Subcutaneous adipose tissue (tissue), 4 donors: ENCODE measurements around the gene CIBAR2. TPM values are rescaled to one million over a fixed set of nuclear protein-coding genes. Genes with fewer than 3 reads are reported as not detected.

ENCODE experiments used
- total RNA-seq, 4 donors: library from RNA; depleted of rRNA; stranded (reverse); fragments of >200 nt; gene quantifications; one replicate each; pipeline ENCODE4 v1.1.0, GENCODE V29; 2016
- TF ChIP-seq, protein P1 (sequence below): fragments of 450-650 bp; IDR thresholded peaks from one replicate; pipeline ENCODE4 v1.5.1; 2016; ENCODE audit warnings: low read depth, mild to moderate bottlenecking, control low read depth, antibody characterized with exemption, moderate library complexity

Gene CIBAR2
- total RNA-seq, 4 donors from 2014 or later, result not detected

DNA sequence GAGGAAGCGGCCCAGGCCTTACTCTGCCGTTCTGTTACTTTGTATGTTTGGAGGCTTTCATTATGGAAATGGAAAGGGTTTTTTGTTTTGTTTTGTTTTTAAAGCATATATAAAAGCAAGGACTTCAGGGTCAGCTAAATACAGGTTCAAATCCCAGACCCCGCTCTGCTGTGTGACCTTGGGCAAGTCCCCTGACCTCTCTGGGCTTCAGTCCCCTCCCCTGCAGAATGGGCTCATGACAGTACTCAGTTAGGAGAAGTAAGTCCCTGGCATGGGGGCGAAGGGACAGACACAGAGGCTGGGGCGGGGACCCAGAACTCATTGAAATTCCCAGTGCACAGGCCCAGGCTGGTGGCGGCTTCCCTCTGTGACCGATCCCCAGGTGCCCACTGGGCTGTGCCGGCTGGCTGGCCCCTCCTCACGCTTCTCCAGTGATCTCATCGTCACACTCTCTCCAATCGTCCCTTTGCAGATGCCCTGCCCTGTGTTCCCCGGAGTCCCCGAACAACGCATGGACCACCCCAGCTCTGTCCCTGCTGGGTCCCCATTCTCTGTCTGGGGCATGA is 979 bp upstream of the CIBAR2 start:
- TF ChIP-seq, protein P1, sequence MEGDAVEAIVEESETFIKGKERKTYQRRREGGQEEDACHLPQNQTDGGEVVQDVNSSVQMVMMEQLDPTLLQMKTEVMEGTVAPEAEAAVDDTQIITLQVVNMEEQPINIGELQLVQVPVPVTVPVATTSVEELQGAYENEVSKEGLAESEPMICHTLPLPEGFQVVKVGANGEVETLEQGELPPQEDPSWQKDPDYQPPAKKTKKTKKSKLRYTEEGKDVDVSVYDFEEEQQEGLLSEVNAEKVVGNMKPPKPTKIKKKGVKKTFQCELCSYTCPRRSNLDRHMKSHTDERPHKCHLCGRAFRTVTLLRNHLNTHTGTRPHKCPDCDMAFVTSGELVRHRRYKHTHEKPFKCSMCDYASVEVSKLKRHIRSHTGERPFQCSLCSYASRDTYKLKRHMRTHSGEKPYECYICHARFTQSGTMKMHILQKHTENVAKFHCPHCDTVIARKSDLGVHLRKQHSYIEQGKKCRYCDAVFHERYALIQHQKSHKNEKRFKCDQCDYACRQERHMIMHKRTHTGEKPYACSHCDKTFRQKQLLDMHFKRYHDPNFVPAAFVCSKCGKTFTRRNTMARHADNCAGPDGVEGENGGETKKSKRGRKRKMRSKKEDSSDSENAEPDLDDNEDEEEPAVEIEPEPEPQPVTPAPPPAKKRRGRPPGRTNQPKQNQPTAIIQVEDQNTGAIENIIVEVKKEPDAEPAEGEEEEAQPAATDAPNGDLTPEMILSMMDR, result no peak

DNA sequence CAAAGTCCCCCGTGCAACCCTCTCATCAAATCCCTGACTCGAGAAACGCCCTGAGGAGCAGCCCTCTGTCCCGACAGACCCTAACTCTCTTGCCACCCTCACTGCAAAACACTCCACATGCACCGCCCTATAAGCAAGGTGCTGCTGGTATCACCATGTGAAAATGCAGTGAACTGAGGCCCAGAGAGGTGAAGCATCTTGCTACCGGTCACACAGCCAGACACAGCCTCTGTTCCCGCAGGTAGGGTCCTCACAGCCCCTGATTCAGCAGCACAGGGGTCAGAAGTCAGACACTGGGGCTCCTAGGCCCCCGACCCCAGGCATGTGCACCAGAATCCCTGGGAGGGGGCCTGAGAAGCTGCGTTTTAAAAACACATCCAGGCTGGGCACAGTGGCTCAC is 1.1 kb downstream of the CIBAR2 start:
- TF ChIP-seq, protein P1, result no peak

DNA sequence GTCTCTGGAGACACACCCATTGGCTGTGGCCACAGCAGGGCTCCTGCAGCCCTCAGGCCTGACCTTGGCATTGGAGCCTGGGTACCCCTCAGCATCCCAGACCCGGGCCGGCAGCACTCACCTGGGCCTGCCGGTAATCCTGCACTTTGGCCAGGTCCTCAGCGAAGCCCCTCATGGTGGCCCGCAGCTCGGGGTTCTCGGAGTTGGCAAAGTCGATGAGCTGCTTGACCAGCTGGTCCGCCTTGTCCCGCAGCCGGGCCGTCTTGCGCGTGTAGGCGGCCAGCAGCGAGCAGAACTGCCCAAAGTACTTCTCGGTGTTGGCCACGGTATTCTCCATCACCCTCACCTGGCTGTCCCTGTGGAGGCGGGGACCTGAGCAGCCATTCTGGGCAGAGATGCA is 2.2 kb downstream of the CIBAR2 start:
- TF ChIP-seq, protein P1, result no peak

DNA sequence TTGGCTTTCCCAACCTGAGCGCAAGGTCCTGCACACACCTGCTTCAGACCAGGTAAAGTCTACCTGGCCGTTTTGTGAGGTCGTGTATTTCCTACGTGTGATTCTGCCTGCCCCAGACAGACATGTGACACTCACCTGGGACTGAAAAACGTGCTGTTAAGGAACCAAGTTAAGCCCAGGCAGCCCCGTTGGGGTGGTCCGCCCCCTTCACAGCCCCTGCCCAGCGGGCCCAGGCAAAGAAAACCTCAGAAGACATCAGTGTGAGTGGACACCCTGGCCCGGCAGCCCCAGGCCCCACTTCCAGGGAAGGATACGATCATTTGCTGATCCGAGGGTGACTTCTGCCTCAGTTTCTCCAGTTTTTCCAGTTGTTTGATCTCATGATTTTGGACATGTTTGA is 4.7 kb downstream of the CIBAR2 start:
- TF ChIP-seq, protein P1, result no peak

DNA sequence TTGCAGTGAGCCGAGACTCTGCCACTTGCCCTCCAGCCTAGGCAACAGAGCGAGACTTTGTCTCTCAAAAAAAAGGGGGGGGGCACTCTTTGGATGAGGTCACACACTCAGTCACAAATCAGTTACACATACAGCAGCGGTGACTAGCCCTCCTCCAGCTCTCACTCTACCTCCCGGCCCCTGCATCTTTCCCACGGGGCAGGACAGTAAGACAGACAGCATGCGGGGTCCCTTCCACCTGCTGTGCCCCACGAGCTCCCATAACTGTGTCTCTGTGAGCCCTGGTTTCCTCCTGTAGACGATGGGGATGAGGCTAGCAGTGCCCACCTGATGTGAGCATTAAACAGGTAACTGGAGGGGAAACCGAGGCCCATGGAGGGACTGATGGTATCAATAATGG is 5.2 kb downstream of the CIBAR2 start:
- TF ChIP-seq, protein P1, result no peak

DNA sequence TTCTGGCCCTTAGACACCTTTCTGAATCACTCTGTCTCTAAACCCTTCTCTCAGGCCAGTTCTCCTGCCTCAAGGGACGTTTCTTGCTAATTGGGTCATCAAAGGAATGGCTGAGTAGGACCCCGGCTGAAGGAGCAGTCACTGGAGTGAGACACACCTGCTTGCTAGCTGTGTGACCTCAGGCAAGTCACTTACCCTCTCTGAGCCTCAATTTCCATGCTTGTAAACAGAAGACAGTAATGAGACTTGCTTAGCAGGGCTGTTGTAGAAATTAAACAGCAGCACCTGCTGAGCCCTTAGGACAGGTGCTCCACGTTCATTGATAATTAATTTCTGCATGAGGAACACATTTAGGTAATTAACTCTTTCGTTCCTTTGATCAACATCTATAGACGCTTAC is 6.8 kb downstream of the CIBAR2 start:
- TF ChIP-seq, protein P1, result no peak

DNA sequence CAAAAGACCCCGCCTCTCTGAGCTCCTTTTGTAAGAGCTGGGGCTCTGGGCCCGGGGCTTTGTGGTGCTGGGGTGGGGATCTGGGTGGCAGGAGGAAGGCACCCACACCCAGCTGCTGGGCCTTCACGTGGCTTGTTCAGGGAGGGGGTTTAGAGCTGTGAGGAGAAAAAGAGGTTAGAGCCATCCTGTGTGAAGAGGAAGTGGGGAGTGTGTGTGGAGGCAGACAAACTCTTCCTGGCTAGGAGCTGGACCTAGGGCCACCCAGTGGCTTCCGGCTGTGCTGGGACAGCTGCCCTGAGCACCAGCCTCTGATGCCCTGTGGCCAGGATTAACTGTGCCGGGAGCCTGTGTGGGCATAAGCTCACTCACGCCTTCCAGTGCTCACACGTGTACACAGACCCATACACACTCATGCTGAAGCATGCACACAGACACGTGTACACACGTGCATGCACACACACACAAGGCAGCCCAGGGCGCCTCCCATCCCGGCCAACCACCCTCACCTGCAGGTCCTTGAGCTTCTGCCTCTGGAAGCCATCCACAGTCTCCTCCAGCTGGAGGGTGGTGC is 7.4 kb downstream of the CIBAR2 start:
- TF ChIP-seq, protein P1, result no peak
